Activated CD8-positive, alpha-beta memory T cell treated with anti-CD3 and anti-CD28 coated beads for 48 hours (primary cell): ENCODE data around the gene ANXA1.

Experiments used
- DNase-seq, 3 experiments: peaks; one replicate each; pipeline ENCODE4 v3.0.0-alpha.2; 2020; ENCODE audit warnings: low read depth in 2 of 3, low spot score in 2 of 3

The ANXA1 gene

DNA sequence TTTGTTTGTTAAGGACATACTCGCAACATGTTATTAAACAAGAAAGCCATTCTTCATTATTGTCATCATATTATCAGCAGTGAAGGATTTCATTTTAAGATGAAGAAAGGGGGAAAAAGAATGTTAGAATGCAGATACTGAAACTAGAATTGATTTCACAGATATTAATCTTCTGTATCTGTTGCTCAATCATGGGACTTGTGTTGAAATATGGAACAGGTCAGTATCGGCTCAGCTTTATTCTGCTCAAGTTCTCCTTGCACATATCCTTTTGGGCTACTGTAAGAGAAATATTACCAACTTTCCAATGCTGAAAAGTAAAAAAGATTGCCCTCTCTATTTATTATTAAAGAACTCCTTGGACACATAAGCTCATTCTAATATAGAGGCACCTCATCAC is 13.8 kb upstream of the ANXA1 start:
- no peak for DNase-seq

DNA sequence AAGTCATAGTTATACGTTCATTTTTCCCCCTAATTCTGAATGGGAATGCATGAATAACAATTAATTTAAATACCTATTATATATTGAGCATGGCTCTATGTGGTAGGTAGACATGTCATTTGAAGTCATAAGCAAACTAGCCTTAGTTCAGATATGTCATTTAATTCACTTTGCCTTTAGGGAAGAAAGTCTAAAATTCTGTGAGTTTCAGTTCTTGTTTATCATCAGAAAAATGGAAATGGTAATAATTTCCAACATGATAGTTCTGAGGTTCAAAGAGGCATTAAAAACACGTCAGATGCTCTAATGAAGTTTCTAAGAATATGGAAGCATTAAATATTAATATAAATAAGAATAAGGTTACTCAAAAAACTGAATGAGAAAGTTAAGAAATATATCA is 13.1 kb upstream of the ANXA1 start:
- DNase-seq, result no peak

DNA sequence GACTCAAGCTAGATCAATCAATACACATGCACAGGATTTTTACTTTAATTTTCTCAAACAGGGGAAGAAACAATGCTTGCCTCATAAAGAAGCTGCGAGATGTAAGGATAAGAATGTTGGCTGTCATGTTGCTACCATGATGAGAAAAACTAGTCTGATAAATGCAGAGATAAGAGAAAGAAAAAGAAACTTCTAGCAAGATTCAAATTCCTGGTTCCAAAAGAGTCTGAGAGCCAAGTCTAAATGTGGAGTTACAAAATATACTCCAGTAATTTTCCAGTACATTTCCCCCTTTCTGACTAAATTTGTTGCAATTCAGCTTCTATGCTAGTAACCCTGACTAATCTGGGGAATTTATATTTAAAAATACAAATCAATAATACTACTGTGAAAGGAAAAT is 10.4 kb upstream of the ANXA1 start:
- no peak for DNase-seq

DNA sequence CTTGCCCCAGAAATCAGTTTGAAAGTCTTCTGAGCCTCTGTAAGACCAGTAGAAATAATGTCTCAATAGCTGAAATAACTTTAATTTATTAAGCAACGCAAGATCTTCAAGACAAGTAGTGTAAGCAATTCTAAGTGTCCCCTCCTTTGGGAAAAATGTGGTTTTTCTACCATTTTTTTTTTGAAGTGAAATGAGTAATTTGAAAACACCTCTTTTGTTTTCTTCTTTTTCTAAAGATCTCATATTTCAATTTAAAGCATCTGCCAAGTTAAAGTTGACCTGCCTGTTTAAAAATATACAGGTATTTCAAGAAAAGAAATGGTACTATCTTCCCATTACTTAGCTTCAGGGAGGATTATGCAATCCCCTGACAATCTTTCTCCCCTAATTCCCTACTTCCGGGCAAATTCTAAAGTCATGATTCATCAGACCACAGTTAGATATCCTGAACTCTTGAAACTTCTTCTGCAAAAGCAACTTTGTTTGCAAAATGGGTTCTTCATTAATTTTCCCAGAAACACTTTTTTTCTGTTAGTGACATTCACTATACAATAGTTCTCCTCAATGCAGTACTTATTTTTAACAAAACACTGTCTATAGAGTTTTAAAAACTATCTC is 7.8 kb upstream of the ANXA1 start:
- no peak for DNase-seq

DNA sequence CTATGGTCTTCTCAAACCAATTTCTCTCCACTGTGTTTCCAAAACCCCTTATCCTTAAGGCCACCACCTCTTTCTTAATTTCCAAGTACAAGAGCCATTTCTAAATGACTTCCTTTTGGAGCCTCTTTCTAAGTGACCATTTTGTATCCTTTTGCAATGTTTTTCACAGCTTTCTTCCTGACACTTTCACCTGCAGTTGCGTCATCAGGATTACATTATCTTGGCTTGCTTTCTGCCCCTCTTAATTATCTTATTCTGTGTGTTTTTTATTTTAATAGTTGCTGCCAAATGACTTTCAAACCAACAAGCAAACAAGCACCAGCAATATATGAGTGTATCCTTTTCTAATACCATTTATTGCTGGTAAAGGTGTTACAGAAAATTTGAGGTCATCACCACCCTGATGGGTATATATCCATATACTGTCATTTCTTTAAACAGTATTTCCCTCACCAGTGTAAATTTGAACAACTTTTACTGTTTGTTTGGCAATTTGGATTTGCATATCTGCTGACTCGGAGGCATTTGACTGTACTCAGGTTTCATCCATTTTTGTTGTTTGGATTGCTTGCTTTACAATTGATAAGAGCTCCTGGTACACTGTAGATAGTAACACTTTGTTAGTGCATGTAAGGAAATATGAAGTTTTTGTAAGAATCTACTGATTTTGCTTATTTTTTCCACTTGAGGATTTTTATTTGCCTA is 5.4 kb upstream of the ANXA1 start:
- no peak for DNase-seq

DNA sequence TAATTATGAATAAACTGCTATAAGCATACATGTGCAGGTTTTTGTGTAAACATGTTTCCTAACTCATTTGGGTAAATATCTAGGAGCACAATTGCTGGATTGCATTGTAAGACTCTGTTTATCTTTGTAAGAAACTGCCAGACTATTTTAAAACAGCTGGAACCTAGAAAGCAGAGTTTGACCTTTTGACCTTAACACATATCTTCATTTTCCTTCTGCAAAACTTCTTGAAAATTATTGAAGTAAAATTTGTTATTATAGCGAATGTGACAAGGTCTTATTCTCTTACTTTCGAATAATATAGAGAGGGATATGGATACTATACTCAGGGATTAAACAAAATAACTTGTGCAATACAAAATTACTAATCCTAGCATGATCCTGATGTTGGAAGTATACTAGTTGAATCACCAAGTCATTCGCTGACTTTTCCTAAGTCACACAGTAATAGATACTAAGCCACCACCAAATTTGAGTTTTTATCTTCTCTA is 3.2 kb upstream of the ANXA1 start:
- DNase-seq, result no peak

DNA sequence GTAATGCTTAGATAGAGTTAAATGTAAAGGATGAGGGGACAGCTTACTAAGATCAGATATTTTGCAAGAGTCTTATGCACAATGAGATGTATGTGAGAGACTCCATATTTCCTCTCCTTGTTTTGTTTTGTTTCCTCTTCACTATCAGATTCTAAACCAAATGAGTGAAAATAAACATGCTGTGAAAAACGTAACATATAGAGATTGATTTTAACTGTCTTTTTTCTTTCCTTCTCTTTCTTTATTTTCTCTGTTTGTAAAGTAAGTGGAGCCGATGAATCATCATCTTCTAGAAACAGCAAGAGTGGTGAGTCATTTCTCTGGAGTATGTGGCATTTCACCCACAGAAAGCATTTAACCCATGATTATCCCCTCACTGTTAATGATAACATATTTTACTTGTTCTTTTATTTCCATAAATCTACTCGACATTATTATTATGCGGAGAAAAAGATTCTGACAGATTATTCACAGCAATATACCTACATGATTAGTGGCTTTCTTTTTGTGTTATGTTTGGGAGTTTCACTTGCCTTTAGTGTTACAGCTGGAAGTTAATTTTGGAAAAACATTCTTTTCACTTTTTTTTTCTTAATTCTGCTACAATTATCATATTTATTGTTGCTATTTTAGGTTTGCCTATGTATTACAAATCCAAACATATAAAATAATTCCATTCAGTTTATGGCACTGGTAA is 2.1 kb upstream of the ANXA1 start:
- no peak for DNase-seq

DNA sequence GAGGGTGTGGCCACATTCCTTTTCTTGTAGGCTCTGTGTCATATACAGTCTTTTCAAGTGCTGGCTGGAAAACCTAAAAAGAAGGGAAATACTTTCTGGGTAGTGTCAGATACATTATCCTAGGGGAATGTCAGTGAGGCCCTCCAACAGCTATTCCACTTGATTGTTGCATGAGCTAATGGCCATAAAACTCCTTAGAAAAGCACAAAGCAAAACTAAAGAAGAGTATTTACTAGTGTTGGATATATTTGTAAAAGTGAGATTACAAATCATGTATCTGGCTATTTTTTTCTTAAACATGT is 829 bp downstream of the ANXA1 start:
- no peak for DNase-seq

DNA sequence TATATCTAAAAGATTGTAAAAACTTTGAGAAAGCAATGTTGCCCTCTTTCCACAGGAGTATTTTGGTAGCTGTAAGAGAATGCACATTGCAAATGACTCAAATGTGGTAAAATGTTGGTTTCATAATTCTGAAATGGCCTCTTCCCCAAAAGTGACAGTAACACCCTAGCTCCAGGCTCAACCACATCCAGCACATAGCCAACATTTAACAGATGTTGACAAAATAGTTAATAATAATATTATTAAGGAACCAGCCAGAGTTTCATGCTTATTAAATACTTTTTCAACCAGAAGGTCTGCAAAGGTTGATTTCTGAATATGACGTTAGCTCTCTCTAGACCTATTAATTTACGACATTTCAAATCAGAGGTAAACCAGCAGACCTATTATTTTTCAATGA is 1.3 kb downstream of the ANXA1 start:
- no peak for DNase-seq

DNA sequence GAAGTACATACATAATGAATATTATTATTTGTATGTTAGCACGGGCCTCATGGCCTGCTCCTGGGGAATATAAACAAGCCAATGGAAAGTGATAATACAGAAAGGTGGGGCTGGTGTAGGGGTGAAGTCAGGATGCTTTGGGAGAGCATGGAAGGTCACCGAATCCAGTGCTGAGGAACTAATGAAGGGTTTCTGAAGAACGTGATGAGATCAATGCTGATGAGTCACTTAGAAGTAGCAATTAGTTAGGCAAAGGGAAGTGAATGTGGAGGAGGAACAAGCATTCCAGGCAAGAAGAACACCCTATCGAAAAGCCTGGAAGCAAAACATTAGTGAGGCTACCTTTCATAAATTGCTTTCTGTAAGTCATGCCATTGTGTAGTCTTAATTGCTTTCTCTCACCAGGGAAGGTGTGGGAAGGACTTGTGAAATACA is 2.1 kb downstream of the ANXA1 start:
- no peak for DNase-seq

DNA sequence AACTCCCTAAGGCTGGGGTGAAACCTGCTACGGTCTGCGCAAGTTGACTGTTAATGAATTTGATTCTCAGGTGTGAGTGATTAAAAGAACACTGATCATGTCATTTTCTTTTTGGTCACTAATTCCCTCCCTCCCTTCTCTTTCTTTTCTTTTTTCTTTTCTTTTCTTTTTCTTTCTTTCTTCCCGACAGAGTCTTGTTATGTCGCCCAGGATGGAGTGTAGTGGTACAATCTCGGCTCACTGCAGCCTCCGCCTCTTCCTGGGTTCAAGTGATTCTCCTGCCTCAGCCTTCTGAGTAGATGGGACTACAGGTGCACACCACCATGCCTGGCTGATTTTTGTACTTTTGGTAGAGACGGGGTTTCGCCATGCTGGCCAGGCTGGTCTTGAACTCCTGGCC is 2.6 kb downstream of the ANXA1 start:
- no peak for DNase-seq

DNA sequence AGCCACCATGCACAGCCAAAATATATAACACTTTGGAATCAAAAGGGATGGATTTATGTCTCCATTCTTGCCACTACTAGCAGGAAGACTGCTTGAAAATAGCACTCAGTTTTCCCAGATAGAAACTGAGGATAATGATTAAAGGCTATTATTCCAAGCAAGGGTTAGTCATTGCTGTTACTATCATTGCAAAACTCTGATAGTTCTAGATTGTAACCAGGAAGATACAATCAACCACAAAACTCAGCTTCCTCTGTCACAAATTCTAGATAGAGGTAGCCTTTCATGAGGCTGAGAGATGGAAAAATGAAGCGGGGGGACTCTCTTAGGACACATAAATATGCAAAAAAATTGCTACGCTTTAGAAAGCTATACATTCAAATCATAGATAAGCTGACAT is 3.1 kb downstream of the ANXA1 start:
- no peak for DNase-seq

DNA sequence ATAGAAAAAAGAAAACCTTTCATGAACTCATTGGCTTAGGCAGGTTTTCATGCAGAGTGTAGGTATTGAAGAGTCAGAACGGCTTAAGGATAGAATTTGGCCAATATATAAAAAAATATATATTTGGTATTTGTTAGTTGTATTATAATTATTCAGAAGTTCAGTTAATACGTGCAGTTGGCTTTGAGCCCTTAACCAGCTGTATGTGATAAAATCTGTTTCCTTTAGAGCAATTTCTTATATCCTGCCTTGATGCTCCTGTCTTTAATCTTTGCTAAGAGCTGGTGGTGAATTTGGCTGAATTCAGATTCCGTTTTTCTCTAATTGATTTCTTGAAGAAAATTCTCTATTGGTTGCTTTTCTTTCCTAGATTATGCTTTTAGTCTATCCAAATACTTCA is 3.7 kb downstream of the ANXA1 start:
- no peak for DNase-seq

DNA sequence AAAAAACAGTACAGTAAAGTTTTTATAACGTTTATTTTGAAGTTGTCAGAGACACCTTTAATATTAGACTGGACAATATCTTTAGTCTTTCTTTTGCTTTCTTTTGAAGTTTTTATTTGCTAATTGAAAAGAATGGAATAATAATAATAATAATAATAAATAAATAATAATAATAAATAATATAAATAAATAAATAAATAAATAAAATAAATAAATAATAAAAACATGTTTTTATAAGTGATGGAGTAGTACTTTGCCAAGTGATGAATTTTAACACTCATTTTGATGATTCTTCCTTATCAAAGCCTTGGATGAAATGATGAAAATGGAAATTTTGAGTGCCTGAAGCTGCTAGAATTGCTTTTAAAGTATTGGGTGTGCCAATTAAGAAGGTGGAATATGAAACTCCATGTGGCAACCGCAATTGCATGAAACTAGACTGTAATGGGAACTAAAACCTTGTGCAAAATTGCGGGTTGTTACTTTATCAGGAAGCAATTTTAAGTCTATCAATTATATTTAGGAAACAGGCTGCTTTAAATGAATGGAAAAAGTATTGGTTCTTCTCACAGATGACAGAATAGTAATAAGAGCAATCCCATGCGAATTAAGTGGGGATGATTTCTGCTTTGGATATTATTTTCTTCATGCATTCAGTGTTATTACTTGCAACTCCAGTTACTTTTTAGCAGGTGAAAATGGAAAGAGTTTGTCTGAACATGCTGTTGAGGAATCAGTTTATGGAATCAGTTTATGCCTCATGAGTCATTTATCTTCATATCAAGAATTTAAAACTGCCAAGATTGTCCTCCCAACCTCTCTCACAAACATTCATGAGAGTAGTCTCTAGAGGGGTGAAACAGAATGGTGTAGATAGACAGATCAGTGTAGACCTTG is 4.6 kb downstream of the ANXA1 start:
- no peak for DNase-seq

DNA sequence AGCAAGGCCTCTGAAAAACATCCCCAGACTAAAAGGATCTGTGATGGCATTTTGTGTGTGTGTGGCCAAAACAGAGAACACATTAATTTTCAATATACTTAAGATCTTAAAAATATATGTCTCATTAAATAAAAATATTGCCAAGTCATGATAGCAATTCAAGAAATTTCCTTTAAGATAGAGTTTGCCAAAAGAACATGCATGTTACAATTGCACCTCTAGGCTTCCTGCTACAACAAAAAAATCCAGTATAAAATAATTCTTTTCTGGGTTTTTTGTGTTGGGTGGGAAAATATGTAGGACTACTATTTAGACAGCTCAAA is 5.2 kb downstream of the ANXA1 start:
- no peak for DNase-seq

DNA sequence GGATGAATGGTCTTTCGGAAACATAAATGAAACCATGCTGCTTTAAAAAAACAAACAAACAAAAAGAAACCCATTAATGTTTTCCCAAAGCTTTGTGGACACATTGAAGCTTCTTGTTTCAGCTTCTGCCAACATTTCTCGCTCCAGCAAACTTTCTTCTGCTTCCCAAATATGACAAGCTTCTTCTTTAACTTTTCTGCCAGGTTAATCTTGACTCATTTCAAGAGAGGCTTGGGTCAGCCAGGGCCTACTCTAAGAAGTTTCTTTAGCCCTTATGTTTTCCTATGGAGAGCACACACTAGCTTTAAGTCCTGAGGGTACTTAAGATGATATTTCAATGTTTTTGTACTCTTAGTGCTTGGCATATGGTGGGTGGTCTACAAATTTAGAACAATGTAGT is 6.1 kb downstream of the ANXA1 start:
- no peak for DNase-seq

DNA sequence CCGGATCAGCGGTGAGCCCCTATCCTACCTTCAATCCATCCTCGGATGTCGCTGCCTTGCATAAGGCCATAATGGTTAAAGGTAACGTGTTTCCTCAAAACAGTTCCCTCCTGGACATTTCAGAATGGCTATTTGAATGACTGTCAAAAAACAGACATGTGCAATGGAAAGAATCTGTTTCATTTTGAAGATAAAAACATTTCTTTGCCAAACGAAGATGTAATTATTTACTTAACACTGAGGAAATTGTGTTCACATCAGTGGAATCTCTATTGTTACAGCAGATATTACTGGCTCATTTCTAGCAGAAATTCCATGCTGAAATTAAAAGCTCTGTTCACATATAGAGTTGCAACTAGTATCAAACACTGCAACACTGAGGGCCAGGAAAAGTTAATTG is 7.1 kb downstream of the ANXA1 start:
- DNase-seq, result no peak

DNA sequence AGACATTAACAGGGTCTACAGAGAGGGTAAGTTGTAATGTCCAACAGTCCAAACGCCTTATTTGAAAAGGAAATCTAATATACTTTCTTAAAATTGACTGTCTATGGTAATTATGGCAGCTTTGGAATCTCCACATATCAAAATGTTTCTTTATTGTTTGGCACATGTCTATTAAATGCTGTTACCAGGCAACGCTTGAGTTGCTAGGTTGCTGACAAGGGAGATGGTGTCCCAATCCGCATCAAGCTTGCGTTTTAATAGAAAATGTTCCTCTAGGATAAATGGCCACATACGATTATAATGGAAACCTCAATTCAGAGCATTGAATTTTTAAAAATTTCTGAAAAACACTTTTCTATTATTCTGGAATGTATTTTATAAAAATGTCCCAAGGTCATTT is 9.2 kb downstream of the ANXA1 start:
- DNase-seq, result no peak

DNA sequence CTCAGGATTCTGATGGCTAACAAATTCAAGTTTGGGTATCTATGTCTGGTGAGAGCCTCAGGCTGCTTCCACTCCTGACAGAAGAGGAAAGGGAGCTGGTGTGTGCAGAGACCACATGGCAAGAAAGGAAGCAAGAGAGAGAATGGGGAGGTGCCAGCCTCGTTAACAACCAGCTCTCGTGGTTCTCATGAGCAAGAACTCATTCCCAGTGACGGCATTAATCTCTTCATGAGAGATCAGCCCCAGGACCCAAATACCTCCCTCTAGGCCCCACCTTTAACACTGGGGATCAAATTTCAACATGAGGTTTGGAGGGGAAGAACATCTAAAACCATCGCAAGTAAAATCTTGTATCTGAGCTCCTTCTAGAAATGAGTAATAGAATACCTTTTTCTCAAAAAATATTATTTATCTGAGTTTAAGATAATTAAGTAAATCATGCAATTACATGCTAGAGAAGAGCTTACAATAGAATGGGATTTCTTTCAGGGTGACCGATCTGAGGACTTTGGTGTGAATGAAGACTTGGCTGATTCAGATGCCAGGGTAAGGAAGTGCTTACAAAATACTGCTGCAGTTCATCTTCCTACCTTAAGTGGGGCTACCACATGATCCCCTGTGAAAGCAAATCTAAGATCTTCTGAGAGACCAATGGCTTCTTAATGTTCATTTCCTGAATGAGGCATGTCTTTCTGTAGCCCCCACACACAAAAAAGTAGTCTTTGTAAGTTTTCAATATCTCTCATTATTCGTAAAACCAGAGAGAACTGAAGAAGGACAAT is 11.5 kb downstream of the ANXA1 start:
- no peak for DNase-seq

DNA sequence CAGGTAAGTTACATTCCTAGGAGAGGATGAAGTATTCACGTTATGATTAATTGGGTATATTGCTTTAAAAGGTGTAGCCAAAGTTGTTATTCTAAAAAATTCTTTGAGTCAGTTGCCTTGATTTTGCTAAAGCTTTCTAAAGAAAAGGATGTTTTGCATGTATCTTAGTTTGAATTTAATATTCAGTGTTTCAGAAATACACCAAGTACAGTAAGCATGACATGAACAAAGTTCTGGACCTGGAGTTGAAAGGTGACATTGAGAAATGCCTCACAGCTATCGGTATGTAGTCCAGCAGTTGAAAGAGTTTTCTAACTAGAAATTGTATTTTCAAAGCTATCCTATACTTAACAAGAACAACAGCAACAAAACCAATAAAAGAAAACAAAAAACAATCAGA is 14.2 kb downstream of the ANXA1 start:
- no peak for DNase-seq

DNA sequence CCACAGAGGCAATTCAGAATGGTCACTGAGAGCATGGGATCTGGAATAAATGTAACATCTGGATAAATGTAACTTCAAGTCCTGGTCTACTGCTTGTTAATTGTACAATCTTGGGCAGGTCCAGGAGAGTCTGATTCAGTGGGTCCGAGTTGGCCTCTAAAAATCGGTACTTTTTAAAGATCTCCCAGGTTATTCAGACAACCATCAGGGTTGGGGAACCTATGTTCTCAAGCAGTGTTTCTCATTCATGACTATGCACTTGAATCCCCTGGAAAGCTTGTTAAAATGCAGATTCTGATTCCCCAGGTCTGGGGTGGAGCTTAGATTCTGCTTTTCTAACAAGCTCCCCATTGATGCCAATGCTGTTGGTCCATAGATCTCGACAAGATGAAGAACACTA is 14.8 kb downstream of the ANXA1 start:
- no peak for DNase-seq
